Rectal smooth muscle tissue (tissue), 1 donor: ENCODE measurements around the gene SPAG8.

Experiments used
- H3K27ac ChIP-seq: one replicate; pipeline ENCODE4 v1.7.0; 2013; ENCODE audit warnings: low read depth, low read length, inconsistent platforms
- H3K27me3 ChIP-seq: one replicate; pipeline ENCODE4 v1.7.0; 2013; ENCODE audit warnings: low read length; ENCODE audit not compliant: control insufficient read depth, insufficient read depth
- H3K36me3 ChIP-seq: one replicate; pipeline ENCODE4 v1.7.0; 2013; ENCODE audit warnings: low read length; ENCODE audit not compliant: control insufficient read depth, insufficient read depth
- H3K4me1 ChIP-seq: one replicate; pipeline ENCODE4 v1.7.0; 2013; ENCODE audit warnings: low read length; ENCODE audit not compliant: control insufficient read depth, insufficient read depth
- H3K4me3 ChIP-seq: one replicate; pipeline ENCODE4 v1.7.0; 2013; ENCODE audit warnings: low read length
- H3K9ac ChIP-seq: one replicate; pipeline ENCODE4 v1.7.0; 2013; ENCODE audit warnings: low read length

SPAG8 gene

DNA sequence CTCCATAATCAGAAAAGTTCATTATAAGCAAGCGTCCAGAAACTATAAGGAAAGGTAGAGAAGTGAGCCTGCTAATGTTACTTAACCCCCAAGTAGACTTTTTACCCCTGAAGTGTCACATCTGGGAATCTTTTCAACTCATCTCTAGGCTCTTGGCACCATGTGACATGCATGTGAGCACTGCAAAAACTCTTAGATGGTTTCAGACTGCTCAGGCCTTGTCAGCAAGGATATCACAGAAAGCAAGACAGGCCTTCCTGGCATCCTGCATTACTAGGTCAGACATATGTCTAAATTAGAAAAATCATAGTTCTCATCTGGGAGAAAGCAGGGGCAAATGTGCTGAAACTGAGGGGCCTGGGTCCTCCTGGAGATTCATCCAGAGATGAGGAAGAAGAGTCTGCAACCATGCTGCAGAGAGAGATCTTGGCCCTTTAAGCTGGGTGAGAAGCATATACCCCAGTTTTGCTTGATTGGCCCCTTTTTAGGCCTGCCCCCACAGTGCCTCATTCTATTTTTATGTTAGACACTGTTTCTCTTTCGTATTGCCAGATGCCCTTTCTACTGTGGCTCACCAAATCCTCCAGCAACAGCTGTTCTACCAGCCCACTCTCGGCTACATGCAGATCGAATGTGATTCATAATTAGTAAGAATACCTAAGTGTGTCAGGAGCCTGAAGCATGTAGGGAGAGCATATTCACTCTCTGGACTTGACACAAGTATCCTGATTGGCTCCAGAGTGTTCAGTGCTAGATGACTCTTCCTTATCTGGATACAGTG lies 35.9 kb upstream of the SPAG8 start:
- no peak overlapping the region for H3K9ac ChIP-seq
- H3K36me3 ChIP-seq, result no peaks in the 10 kb centered on the region
- H3K4me3 ChIP-seq, result no peak overlapping the region
- no peaks in the 10 kb centered on the region for H3K27me3 ChIP-seq
- peaks cover 9% of the 10 kb centered on the region for H3K4me1 ChIP-seq
- H3K27ac ChIP-seq, result peak overlapping the region; percentile 54

DNA sequence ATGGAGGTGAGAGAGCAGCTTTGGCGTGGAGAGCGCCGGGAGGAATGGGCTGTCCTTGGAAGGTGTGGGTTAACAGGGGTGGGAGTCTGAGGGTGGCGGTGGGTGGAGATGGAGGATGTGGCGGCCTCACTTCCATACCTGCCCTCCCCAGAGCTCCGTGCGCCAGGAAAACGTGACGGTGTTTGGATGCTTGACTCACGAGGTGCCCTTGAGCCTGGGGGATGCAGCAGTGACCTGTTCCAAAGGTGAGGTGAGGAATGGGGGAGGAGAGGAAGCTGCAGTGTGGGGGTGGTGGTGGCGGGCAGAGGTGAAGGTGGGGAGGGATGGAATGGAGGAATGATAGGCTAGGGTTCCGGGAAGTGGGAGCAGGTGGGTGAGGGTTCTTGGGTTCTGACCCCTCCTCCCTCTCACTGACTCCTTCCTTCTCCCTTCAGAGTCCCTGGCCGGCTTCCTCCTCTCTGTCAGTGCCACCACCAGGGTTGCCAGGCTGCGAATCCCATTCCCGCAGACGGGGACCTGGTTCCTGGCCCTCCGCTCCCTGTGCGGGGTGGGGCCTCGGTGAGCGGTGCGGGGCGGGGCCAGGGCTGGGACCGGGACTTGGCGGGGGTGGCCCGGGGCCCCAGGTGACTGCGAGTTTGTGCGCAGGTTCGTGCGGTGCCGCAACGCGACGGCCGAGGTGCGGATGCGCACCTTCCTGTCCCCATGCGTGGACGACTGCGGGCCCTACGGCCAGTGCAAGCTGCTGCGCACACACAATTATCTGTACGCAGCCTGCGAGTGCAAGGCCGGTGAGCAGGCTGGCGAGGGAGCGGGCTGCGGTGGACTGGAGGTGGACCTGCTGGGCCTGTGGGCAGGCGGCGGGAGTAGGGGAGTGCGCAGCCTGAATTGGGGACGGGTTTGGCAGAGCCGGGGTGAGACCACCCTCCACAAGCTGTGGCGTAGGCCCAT lies 34.0 kb upstream of the SPAG8 start:
- H3K4me3 ChIP-seq, result no peak overlapping the region
- H3K4me1 ChIP-seq, result peaks cover 9% of the 10 kb centered on the region
- H3K9ac ChIP-seq, result no peak overlapping the region
- no peaks in the 10 kb centered on the region for H3K27me3 ChIP-seq
- H3K36me3 ChIP-seq, result no peaks in the 10 kb centered on the region
- no peak overlapping the region for H3K27ac ChIP-seq

- Histone ChIP-seq H3K36me3 (no peaks in the 10 kb centered on the region), H3K27ac (peak overlapping the region; percentile 67), H3K4me3 (no peak overlapping the region), H3K4me1 (peaks cover 9% of the 10 kb centered on the region), H3K9ac (no peak overlapping the region), H3K27me3 (no peaks in the 10 kb centered on the region)
These were observed 32.7 kb upstream of the SPAG8 start for GRCh38 chr9:35844628-35845270.

DNA sequence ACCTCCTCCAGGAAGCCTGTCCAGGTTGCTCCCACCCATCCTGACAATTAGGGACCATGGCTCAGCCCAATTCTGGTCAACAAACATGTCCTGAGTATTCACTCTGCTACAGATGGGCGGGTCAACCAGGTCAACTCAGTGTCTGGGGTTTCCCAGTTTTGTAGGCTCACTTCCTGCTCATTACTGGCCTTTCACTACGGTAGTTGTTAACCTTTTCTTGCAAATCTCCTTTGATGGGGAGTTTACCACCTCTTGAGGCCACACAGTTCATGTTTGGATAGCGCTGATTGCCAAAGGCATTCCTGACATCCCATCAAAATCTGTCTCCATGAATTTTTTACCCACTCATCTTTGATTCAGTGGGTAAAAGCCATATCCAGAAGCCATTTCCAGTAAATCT lies 30.7 kb upstream of the SPAG8 start:
- Histone ChIP-seq H3K36me3 (no peaks in the 10 kb centered on the region), H3K27me3 (no peaks in the 10 kb centered on the region), H3K9ac (no peak overlapping the region), H3K4me1 (peaks cover 9% of the 10 kb centered on the region), H3K4me3 (no peak overlapping the region), H3K27ac (no peak overlapping the region)

GRCh38 chr9:35842020-35842745 lies 30.1 kb upstream of the SPAG8 start:
- no peaks in the 10 kb centered on the region for H3K27me3 ChIP-seq
- no peak overlapping the region for H3K27ac ChIP-seq
- H3K4me1 ChIP-seq, result peaks cover 9% of the 10 kb centered on the region

DNA sequence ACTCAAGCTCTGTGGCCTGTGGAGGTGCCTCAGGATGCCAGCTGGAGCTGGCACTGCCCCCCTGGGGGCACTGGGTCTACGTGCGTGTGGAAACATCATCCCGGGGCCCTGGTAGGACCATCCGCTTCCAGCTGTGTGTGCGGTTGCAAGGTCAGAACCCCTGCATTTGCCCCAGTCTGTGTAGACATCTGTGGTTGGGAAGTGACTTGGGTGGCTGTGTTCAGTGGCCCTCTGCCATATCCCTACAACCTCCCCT lies 29.5 kb upstream of the SPAG8 start:
- Histone ChIP-seq H3K27ac (no peak overlapping the region), H3K4me1 (peaks cover 9% of the 10 kb centered on the region), H3K27me3 (no peaks in the 10 kb centered on the region), H3K36me3 (no peaks in the 10 kb centered on the region), H3K9ac (no peak overlapping the region), H3K4me3 (no peak overlapping the region)

More at GRCh38 chr9:35842020-35842745, 30.1 kb upstream of the SPAG8 start:
- no peaks in the 10 kb centered on the region for H3K36me3 ChIP-seq
- no peak overlapping the region for H3K9ac ChIP-seq
- no peak overlapping the region for H3K4me3 ChIP-seq

DNA sequence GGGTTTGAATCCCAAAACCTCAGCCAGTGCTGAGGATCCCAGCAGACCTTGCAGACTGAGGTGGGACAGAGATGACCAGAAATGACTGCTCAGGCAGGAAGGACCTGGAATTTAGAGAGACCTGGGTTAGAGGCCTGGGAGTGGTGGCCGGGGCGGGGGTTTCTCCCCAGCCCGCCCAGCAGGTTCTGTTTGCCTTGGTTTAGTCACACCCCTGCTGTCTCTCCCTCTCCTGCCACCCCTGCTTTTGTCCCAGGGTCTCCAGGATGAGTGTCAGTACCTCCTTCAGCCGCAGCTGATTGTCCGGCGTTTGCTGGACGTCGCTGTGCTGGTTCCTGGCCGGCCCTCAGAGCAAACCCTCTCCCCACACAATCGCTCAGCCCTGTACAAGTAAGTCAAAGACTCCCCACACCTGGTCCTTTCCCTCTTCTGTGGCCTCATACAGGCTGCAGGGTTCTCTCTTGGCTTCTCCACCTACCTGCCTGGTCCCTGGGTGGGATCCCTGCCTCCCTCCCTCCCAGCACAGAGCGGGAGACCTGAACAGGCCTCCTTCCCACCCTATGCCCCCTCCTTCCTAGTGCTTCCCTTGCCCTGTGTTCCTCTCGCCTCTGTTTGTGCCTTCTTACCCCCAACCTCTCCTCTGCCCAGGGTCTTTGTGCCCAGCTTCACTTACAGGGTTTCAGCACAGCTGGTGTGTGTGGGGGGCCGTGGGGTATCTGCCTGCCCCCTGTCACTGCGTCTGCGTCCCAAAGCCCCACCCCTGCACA lies 29.0 kb upstream of the SPAG8 start:
- no peaks in the 10 kb centered on the region for H3K36me3 ChIP-seq
- H3K4me3 ChIP-seq, result no peak overlapping the region
- no peaks in the 10 kb centered on the region for H3K27me3 ChIP-seq
- H3K27ac ChIP-seq, result no peak overlapping the region
- peaks cover 9% of the 10 kb centered on the region for H3K4me1 ChIP-seq
- H3K9ac ChIP-seq, result no peak overlapping the region

DNA sequence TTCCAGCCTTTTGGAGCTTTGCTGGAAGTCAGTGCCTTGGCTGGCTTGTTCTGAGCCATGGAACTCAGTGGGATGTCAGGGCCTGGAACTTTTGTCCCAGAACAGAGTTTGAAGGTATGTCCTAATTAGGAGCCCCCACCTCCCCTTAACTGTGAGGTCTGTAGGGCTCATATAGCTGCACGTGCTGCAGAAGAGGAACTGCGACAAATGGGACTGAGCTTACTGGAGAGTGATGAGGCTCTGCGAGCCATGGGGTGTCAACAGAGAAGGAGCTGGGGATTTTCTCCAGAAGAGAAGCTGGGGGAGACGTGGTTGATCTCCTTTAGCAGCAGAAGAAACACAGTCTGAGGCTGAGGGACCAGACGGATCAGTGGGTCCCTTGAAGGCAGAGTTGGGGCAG lies 27.9 kb upstream of the SPAG8 start:
- no peaks in the 10 kb centered on the region for H3K36me3 ChIP-seq
- H3K4me3 ChIP-seq, result no peak overlapping the region
- H3K27me3 ChIP-seq, result no peaks in the 10 kb centered on the region
- no peak overlapping the region for H3K27ac ChIP-seq
- peaks cover 9% of the 10 kb centered on the region for H3K4me1 ChIP-seq
- H3K9ac ChIP-seq, result no peak overlapping the region

- Histone ChIP-seq H3K9ac (no peak overlapping the region), H3K4me3 (no peak overlapping the region), H3K27ac (no peak overlapping the region), H3K27me3 (no peaks in the 10 kb centered on the region), H3K4me1 (no peaks in the 10 kb centered on the region), H3K36me3 (no peaks in the 10 kb centered on the region)
These were observed 24.5 kb upstream of the SPAG8 start for GRCh38 chr9:35836595-35836994.

- no peak overlapping the region for H3K9ac ChIP-seq
- H3K36me3 ChIP-seq, result no peaks in the 10 kb centered on the region
- H3K4me1 ChIP-seq, result peaks cover 2% of the 10 kb centered on the region
- H3K27ac ChIP-seq, result no peak overlapping the region
- no peaks in the 10 kb centered on the region for H3K27me3 ChIP-seq
- no peak overlapping the region for H3K4me3 ChIP-seq
These were observed 23.7 kb upstream of the SPAG8 start for GRCh38 chr9:35835766-35836165.

DNA sequence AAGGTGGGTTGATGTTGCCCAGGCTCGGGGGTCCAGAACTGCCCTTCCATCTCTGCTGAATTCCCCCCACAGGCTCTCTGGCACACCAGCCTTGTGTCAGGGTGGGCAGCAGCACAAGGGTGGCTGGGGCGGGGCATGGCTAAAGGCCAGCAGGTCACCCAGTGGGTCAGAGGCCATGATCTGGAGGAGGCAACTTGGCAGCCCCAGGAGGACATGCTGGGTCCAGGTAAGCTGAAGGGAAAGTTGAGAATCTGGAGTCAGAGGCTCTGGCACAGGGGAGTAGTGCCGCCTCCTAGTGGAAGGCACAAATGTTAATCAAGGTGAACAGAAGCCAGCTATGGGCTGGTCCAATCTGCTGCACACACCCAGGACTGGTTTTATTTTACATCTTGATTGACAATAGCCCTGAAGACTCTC lies 23.2 kb upstream of the SPAG8 start:
- Histone ChIP-seq H3K27ac (no peak overlapping the region), H3K4me3 (no peak overlapping the region), H3K4me1 (peaks cover 7% of the 10 kb centered on the region), H3K36me3 (no peaks in the 10 kb centered on the region), H3K9ac (no peak overlapping the region), H3K27me3 (no peaks in the 10 kb centered on the region)
